ENCODE data around the gene ZNF622.
A peak's percentile ranks its signal among the peaks of the same experiment; 100 is the strongest.

Gene ZNF622

DNA sequence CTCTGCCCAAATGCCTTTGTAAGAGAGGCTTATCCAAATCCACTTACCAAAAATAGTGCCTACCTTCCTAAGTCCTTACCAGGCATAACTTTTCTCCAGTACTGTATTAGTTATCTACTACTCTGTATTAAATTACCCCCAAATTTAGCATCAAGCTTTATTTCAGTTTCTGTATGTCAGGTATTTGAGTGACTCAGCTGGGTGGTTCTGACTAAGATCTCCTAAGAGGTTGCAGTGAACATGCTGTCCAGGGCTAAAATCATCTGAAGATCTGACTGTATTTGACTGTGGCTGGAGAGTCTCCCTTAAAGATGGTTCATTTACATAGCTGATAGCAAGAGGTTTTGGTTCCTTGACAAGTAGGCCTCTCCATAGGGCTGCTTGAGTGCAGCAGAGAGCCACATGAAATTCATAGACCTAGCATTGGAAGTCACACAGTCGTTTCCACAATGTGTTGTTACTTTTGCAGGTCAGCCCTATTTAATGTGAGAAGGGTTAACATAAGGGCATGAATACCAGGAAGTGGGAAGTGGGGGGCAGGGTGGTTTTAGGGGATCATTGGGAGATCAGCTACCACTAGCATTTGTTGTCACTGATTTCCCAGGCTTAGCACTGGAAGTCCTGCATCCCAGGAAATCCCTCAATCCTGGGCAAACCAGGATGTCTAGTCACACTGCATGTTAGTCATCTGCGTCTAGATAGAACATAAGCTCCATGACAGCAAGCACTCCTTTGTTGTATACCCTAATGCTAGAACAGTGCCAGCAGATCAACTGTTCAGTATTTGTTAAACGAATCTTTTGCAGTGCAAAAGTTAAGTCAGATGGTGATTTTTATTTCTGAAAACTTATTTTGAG, 2.0 kb upstream of the ZNF622 start:
- peaks cover 13% of the 10 kb centered on the region; the same call in 1 of the 2 replicates for H3K4me1 ChIP-seq (ENCODE audit: control insufficient read depth, insufficient read depth, low read length)
- H3K27ac ChIP-seq (ENCODE audit: extremely low read depth, low read depth, low read length), result no peak overlapping the region
- H3K4me3 ChIP-seq (ENCODE audit: low read depth, low read length), result no peak overlapping the region
- TF ChIP-seq ZNF558 (tag by site-specific recombination; IDR thresholded peaks at IDR 0.05) (no peak), SP3 (tag by site-specific recombination; IDR thresholded peaks at IDR 0.05) (no peak), ZNF404 (tag by site-specific recombination; IDR thresholded peaks at IDR 0.05) (no peak), ZNF157 (tag by site-specific recombination; IDR thresholded peaks at IDR 0.05) (no peak), ZNF140 (tag by site-specific recombination; IDR thresholded peaks at IDR 0.05) (no peak), ZIC2 (tag by site-specific recombination; IDR thresholded peaks at IDR 0.05) (no peak), ZNF394 (tag by site-specific recombination; IDR thresholded peaks at IDR 0.05; ENCODE audit: borderline replicate concordance) (no peak), ZNF664 (tag by site-specific recombination; IDR thresholded peaks at IDR 0.05) (no peak), ZNF16 (tag by site-specific recombination; IDR thresholded peaks at IDR 0.05; ENCODE audit: low read depth) (no peak), ZNF274 (IDR thresholded peaks at IDR 0.05; ENCODE audit: low read length) (no peak), ZNF274 (tag by site-specific recombination; IDR thresholded peaks at IDR 0.05; ENCODE audit: borderline replicate concordance) (no peak), ZNF350 (tag by site-specific recombination; IDR thresholded peaks at IDR 0.05) (no peak), ZNF138 (tag by site-specific recombination; IDR thresholded peaks at IDR 0.05; ENCODE audit: borderline replicate concordance) (no peak), ZSCAN16 (tag by site-specific recombination; IDR thresholded peaks at IDR 0.05) (no peak)
- TF ChIP-seq, protein P1, sequence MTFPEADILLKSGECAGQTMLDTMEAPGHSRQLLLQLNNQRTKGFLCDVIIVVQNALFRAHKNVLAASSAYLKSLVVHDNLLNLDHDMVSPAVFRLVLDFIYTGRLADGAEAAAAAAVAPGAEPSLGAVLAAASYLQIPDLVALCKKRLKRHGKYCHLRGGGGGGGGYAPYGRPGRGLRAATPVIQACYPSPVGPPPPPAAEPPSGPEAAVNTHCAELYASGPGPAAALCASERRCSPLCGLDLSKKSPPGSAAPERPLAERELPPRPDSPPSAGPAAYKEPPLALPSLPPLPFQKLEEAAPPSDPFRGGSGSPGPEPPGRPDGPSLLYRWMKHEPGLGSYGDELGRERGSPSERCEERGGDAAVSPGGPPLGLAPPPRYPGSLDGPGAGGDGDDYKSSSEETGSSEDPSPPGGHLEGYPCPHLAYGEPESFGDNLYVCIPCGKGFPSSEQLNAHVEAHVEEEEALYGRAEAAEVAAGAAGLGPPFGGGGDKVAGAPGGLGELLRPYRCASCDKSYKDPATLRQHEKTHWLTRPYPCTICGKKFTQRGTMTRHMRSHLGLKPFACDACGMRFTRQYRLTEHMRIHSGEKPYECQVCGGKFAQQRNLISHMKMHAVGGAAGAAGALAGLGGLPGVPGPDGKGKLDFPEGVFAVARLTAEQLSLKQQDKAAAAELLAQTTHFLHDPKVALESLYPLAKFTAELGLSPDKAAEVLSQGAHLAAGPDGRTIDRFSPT (tag by site-specific recombination; IDR thresholded peaks at IDR 0.05), result no peak
- TF ChIP-seq, protein P2, sequence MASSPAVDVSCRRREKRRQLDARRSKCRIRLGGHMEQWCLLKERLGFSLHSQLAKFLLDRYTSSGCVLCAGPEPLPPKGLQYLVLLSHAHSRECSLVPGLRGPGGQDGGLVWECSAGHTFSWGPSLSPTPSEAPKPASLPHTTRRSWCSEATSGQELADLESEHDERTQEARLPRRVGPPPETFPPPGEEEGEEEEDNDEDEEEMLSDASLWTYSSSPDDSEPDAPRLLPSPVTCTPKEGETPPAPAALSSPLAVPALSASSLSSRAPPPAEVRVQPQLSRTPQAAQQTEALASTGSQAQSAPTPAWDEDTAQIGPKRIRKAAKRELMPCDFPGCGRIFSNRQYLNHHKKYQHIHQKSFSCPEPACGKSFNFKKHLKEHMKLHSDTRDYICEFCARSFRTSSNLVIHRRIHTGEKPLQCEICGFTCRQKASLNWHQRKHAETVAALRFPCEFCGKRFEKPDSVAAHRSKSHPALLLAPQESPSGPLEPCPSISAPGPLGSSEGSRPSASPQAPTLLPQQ (tag by site-specific recombination; IDR thresholded peaks at IDR 0.05), result no peak
- ChIA-PET POLR2A (no interaction called here), CTCF (interaction anchor here (0.6 to 1.7 kb wide), 5 partner anchors 39 to 879 kb away, joined by 3 to 9 read pairs (median 3); no protein-coding TSS in a partner anchor)
- no peaks in the 10 kb centered on the region for H3K9me3 ChIP-seq (ENCODE audit: control insufficient read depth, insufficient read depth, low read depth, low read length)
- peaks cover 12 to 23% of the 10 kb centered on the region in 2 experiments for H3K36me3 ChIP-seq (ENCODE audit: control insufficient read depth in 2 of 2, insufficient read depth in 1 of 2, low read length in 2 of 2)

DNA sequence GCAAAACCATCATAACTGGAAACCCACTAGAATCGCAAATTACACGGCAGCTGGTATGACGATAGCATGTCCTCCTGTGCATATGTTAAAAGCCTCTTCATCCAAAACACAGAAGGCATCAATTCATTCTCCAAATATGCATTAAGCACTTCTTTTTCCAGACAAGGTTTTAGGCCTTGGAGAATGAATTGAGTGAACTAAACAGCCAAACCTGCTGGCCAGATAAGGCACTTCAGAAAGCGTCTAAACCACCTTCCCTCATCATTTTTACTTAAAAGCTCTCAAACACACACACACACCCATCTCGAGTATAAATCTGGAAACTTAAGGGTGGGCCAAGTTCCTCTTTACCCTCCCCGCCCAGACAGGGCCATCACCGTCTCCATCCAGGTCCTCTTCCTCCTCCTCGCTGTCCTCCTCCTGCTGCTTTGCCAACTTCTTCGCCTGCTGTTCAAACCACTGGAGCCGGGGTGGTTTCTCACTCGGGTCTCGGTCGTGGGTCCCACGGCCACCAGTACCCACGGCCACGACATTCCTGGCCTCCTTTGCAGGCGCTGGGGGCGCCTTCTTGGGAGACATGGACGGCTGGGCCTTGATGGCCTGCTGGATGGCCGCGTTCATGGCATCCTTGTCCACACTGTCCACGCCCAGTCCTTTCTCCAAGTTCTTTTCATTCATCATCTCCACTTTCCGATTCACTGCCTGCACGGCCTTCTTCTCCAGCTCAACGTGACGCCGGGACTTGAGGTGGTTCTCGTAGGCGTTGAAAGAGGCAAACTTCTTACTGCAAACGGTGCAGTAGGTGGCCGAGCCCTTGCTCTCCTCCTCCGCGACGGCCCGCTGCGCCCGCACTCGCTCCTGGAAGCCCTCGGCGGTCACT, 696 bp downstream of the ZNF622 start:
- CTCF ChIA-PET, result interaction anchor here (0.7 to 1.5 kb wide), 4 partner anchors 9 to 305 kb away, joined by 3 to 9 read pairs (median 3); no protein-coding TSS in a partner anchor
- Histone ChIP-seq H3K4me1 (ENCODE audit: control insufficient read depth, insufficient read depth, low read length) (peaks cover 13% of the 10 kb centered on the region; the same call in 1 of the 2 replicates), H3K4me3 (ENCODE audit: low read depth, low read length) (peak overlapping the region; percentile 89), H3K27ac (ENCODE audit: extremely low read depth, low read depth, low read length) (peak overlapping the region; percentile 3; the same call in 1 of the 2 replicates), H3K36me3 (ENCODE audit: control insufficient read depth in 2 of 2, insufficient read depth in 1 of 2, low read length in 2 of 2) (peaks cover 39 to 50% of the 10 kb centered on the region in 2 experiments), H3K9me3 (ENCODE audit: control insufficient read depth, insufficient read depth, low read depth, low read length) (no peaks in the 10 kb centered on the region)
- POLR2A ChIA-PET, result interaction anchor here (0.7 kb wide), 1 partner anchor 304 kb away, joined by 3 read pairs; no protein-coding TSS in a partner anchor
- TF ChIP-seq OSR2 (tag by site-specific recombination; IDR thresholded peaks at IDR 0.05), result no peak
- 0 out of 2 replicates have a peak, but pooled peaks have one; percentile 4 for TF ChIP-seq BCL11B (tag by site-specific recombination; IDR thresholded peaks at IDR 0.05; ENCODE audit: low read depth)
- TF ChIP-seq ZFHX2 (tag by site-specific recombination; conservative IDR thresholded peaks at IDR 0.05), result peak; percentile 45; the same call in 1 of the 2 replicates
- TF ChIP-seq, protein P3, sequence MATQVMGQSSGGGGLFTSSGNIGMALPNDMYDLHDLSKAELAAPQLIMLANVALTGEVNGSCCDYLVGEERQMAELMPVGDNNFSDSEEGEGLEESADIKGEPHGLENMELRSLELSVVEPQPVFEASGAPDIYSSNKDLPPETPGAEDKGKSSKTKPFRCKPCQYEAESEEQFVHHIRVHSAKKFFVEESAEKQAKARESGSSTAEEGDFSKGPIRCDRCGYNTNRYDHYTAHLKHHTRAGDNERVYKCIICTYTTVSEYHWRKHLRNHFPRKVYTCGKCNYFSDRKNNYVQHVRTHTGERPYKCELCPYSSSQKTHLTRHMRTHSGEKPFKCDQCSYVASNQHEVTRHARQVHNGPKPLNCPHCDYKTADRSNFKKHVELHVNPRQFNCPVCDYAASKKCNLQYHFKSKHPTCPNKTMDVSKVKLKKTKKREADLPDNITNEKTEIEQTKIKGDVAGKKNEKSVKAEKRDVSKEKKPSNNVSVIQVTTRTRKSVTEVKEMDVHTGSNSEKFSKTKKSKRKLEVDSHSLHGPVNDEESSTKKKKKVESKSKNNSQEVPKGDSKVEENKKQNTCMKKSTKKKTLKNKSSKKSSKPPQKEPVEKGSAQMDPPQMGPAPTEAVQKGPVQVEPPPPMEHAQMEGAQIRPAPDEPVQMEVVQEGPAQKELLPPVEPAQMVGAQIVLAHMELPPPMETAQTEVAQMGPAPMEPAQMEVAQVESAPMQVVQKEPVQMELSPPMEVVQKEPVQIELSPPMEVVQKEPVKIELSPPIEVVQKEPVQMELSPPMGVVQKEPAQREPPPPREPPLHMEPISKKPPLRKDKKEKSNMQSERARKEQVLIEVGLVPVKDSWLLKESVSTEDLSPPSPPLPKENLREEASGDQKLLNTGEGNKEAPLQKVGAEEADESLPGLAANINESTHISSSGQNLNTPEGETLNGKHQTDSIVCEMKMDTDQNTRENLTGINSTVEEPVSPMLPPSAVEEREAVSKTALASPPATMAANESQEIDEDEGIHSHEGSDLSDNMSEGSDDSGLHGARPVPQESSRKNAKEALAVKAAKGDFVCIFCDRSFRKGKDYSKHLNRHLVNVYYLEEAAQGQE (tag by site-specific recombination; IDR thresholded peaks at IDR 0.05), result 0 out of 2 replicates have a peak, but pooled peaks have one; percentile 19
- no peak for TF ChIP-seq GLI2 (tag by site-specific recombination; IDR thresholded peaks at IDR 0.05; ENCODE audit: borderline replicate concordance, low read depth)
- TF ChIP-seq, protein P4, sequence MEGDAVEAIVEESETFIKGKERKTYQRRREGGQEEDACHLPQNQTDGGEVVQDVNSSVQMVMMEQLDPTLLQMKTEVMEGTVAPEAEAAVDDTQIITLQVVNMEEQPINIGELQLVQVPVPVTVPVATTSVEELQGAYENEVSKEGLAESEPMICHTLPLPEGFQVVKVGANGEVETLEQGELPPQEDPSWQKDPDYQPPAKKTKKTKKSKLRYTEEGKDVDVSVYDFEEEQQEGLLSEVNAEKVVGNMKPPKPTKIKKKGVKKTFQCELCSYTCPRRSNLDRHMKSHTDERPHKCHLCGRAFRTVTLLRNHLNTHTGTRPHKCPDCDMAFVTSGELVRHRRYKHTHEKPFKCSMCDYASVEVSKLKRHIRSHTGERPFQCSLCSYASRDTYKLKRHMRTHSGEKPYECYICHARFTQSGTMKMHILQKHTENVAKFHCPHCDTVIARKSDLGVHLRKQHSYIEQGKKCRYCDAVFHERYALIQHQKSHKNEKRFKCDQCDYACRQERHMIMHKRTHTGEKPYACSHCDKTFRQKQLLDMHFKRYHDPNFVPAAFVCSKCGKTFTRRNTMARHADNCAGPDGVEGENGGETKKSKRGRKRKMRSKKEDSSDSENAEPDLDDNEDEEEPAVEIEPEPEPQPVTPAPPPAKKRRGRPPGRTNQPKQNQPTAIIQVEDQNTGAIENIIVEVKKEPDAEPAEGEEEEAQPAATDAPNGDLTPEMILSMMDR (tag by site-specific recombination; IDR thresholded peaks at IDR 0.05), result peak; percentile 37; the same call in 1 of the 2 replicates
- no peak for TF ChIP-seq ZFP37 (tag by site-specific recombination; IDR thresholded peaks at IDR 0.05)
- 0 out of 2 replicates have a peak, but pooled peaks have one; percentile 57 for TF ChIP-seq ZNF138 (tag by site-specific recombination; IDR thresholded peaks at IDR 0.05; ENCODE audit: borderline replicate concordance)

All from HEK293 (cell line).